ENCODE measurements around the gene STX8. TPM values are rescaled to one million over a fixed set of nuclear protein-coding genes. Genes with fewer than 3 reads are reported as not detected.

STX8 gene
- polyA plus RNA-seq, 1 of the 3 experiments (the other 2 are of a cell fraction) = 51.3 TPM

DNA sequence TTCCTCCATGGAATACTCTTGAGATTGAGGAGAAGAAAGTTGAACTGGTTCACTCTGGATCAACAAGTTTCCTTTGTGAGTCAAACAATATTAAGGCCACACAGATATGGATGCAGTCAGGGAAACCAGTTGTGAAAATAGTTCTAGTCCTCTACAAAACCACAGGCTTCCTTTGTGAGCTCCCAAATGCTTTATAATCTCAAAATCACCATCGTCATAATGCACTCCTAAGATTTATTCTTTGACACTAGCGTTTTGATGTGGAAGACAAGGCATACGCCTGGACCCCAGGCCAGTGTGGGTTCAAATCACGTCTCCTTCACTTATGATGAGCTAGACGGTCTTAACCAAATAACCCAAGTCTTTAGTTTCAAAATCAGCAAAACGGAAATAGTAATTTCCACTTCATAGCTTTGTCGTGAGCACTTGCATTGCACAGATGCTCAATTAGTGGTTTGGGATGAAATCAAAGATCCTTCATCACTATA lies 142.6 kb downstream of the STX8 start:
- Histone ChIP-seq H3F3A (replicated peaks; ENCODE audit: insufficient read depth) (no peaks in the 10 kb centered on the region), H3K36me3 (replicated peaks in 1 of 2; ENCODE audit: control insufficient read depth in 1 of 2, insufficient read depth in 2 of 2, low read length in 1 of 2) (no peaks in the 10 kb centered on the region), H3K4me3 (ENCODE audit: low read depth in 2 of 2, low read length in 1 of 2) (no peak overlapping the region), H2AFZ (ENCODE audit: low read depth) (no peak overlapping the region), H3K9me3 (no peaks in the 10 kb centered on the region), H3K27ac (ENCODE audit: low read depth in 2 of 2, low read length in 1 of 2) (no peak overlapping the region; a peak in 1 of 4 replicates), H4K20me1 (ENCODE audit: insufficient read depth) (no peaks in the 10 kb centered on the region), H3K9ac (no peak overlapping the region), H3K9me2 (no peaks in the 10 kb centered on the region), H3K4me1 (ENCODE audit: control insufficient read depth in 1 of 2, insufficient read depth in 2 of 2, low read depth in 1 of 2, low read length in 1 of 2) (peaks cover 0 to 13% of the 10 kb centered on the region in 2 experiments; a peak in 2 of 4 replicates), H3K79me2 (ENCODE audit: insufficient read depth) (no peaks in the 10 kb centered on the region), H3K4me2 (no peak overlapping the region), H3K27me3 (ENCODE audit: insufficient read depth) (no peaks in the 10 kb centered on the region)
- POLR2A ChIA-PET = no interaction called here
- no peak for TF ChIP-seq YY1 (IDR thresholded peaks at IDR 0.05; ENCODE audit: low read depth)
- no peak for TF ChIP-seq POLR2AphosphoS5 (IDR thresholded peaks at IDR 0.05; ENCODE audit: low read depth, low read length)
- no peak for TF ChIP-seq RXRA (IDR thresholded peaks at IDR 0.05; ENCODE audit: borderline replicate concordance, low read depth)
- no peak for DNase-seq
- CTCF ChIA-PET = interaction anchor here (1.0 to 1.2 kb wide), 3 partner anchors 19 to 27 kb away, joined by 3 to 4 read pairs (median 3); no protein-coding TSS in a partner anchor
- WGBS (ENCODE audit: low lambda C conversion rate) = 92% methylated on average over 7 of the region's 7 CpGs

DNA sequence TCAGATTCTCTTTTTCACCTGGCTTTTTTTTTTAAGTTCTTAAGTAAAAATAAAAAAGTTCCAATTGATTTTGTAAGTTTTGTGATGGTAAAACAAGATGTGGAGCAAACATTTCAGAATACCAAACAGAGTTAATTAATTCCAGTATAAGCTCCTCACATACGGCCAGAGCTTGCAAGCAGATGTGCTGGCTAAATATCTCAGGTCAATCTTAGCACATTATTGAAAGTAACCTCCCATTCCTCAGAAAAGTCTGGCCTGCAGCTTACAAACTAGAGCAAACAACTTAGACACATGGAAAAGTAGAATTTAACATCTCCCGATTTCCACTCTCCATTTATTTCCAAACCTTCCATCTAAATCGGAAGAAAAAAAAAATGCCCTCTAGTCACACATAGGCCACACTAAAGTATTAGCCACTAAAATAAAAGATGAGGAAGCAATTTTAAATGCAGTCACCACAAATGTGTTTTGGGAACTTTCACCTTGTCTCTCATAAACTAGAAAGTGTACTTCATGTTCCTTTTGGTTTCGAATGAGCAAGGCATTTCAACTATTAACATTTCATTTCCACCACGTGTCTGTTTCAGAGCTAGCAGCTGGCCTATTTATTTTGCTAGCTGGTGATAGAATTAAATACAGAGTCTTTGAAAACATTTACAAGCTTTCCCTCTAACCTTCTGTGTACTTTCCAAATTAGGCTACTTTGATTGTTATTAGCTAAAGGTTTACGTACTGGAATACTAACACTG lies 143.3 kb downstream of the STX8 start:
- no peaks in the 10 kb centered on the region for H3K27me3 ChIP-seq (ENCODE audit: insufficient read depth)
- no peak overlapping the region for H3K4me2 ChIP-seq
- peaks cover 0 to 17% of the 10 kb centered on the region in 2 experiments; a peak in 2 of 4 replicates for H3K4me1 ChIP-seq (ENCODE audit: control insufficient read depth in 1 of 2, insufficient read depth in 2 of 2, low read depth in 1 of 2, low read length in 1 of 2)
- no peaks in the 10 kb centered on the region for H3K36me3 ChIP-seq (replicated peaks in 1 of 2; ENCODE audit: control insufficient read depth in 1 of 2, insufficient read depth in 2 of 2, low read length in 1 of 2)
- DNase-seq = no peak
- ChIA-PET CTCF (interaction anchor here (1.0 to 1.2 kb wide), 3 partner anchors 18 to 26 kb away, joined by 3 to 4 read pairs (median 3); no protein-coding TSS in a partner anchor), POLR2A (no interaction called here)
- peak overlapping the region in 1 of 2 experiments; percentile 50; a peak in 1 of 4 replicates for H3K27ac ChIP-seq (ENCODE audit: low read depth in 2 of 2, low read length in 1 of 2)
- no peaks in the 10 kb centered on the region for H4K20me1 ChIP-seq (ENCODE audit: insufficient read depth)
- H3K79me2 ChIP-seq (ENCODE audit: insufficient read depth) = no peaks in the 10 kb centered on the region
- no peak overlapping the region for H3K9ac ChIP-seq
- H3K4me3 ChIP-seq (ENCODE audit: low read depth in 2 of 2, low read length in 1 of 2) = no peak overlapping the region
- no peaks in the 10 kb centered on the region for H3F3A ChIP-seq (replicated peaks; ENCODE audit: insufficient read depth)
- TF ChIP-seq EZH2phosphoT487 (IDR thresholded peaks at IDR 0.05; ENCODE audit: borderline replicate concordance, low read depth) = no peak
- TF ChIP-seq, protein P1, sequence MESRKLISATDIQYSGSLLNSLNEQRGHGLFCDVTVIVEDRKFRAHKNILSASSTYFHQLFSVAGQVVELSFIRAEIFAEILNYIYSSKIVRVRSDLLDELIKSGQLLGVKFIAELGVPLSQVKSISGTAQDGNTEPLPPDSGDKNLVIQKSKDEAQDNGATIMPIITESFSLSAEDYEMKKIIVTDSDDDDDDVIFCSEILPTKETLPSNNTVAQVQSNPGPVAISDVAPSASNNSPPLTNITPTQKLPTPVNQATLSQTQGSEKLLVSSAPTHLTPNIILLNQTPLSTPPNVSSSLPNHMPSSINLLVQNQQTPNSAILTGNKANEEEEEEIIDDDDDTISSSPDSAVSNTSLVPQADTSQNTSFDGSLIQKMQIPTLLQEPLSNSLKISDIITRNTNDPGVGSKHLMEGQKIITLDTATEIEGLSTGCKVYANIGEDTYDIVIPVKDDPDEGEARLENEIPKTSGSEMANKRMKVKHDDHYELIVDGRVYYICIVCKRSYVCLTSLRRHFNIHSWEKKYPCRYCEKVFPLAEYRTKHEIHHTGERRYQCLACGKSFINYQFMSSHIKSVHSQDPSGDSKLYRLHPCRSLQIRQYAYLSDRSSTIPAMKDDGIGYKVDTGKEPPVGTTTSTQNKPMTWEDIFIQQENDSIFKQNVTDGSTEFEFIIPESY (IDR thresholded peaks at IDR 0.05; ENCODE audit: borderline replicate concordance, low read depth) = no peak
- no peak for TF ChIP-seq FOSL2 (IDR thresholded peaks at IDR 0.05; ENCODE audit: borderline replicate concordance, low read depth)
- TF ChIP-seq GABPA (IDR thresholded peaks at IDR 0.05; ENCODE audit: low read depth) = no peak
- TF ChIP-seq NFIC (IDR thresholded peaks at IDR 0.05; ENCODE audit: borderline replicate concordance) = no peak
- TF ChIP-seq EP300 (IDR thresholded peaks at IDR 0.05; ENCODE audit: borderline replicate concordance in 1 of 2, low read depth in 1 of 2, low read length in 1 of 2) = no peak
- TF ChIP-seq RXRA (IDR thresholded peaks at IDR 0.05; ENCODE audit: borderline replicate concordance, low read depth) = no peak
- TF ChIP-seq, protein P2, sequence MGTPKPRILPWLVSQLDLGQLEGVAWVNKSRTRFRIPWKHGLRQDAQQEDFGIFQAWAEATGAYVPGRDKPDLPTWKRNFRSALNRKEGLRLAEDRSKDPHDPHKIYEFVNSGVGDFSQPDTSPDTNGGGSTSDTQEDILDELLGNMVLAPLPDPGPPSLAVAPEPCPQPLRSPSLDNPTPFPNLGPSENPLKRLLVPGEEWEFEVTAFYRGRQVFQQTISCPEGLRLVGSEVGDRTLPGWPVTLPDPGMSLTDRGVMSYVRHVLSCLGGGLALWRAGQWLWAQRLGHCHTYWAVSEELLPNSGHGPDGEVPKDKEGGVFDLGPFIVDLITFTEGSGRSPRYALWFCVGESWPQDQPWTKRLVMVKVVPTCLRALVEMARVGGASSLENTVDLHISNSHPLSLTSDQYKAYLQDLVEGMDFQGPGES (IDR thresholded peaks at IDR 0.05; ENCODE audit: low read depth, low read length) = no peak
- no peak for TF ChIP-seq FOXJ3 (CRISPR knock-in tag; IDR thresholded peaks at IDR 0.05)
- TF ChIP-seq, protein P3, sequence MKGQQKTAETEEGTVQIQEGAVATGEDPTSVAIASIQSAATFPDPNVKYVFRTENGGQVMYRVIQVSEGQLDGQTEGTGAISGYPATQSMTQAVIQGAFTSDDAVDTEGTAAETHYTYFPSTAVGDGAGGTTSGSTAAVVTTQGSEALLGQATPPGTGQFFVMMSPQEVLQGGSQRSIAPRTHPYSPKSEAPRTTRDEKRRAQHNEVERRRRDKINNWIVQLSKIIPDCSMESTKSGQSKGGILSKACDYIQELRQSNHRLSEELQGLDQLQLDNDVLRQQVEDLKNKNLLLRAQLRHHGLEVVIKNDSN (IDR thresholded peaks at IDR 0.05; ENCODE audit: borderline replicate concordance, low read depth) = no peak
- no peak for TF ChIP-seq GATA2 (CRISPR knock-in tag; IDR thresholded peaks at IDR 0.05)
- no peak for TF ChIP-seq SIN3A (IDR thresholded peaks at IDR 0.05; ENCODE audit: borderline replicate concordance, low read depth, low read length)
- TF ChIP-seq MXI1 (IDR thresholded peaks at IDR 0.05; ENCODE audit: low read depth, low read length) = no peak
- TF ChIP-seq, protein P4, sequence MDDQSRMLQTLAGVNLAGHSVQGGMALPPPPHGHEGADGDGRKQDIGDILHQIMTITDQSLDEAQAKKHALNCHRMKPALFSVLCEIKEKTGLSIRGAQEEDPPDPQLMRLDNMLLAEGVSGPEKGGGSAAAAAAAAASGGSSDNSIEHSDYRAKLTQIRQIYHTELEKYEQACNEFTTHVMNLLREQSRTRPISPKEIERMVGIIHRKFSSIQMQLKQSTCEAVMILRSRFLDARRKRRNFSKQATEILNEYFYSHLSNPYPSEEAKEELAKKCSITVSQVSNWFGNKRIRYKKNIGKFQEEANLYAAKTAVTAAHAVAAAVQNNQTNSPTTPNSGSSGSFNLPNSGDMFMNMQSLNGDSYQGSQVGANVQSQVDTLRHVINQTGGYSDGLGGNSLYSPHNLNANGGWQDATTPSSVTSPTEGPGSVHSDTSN (IDR thresholded peaks at IDR 0.05) = no peak
- no peak for TF ChIP-seq NRF1 (IDR thresholded peaks at IDR 0.05; ENCODE audit: low read depth, low read length)
- TF ChIP-seq TEAD4 (IDR thresholded peaks at IDR 0.05; ENCODE audit: borderline replicate concordance, insufficient read depth) = no peak
- no peak for TF ChIP-seq CHD2 (IDR thresholded peaks at IDR 0.05; ENCODE audit: low read length, partially characterized antibody)
- TF ChIP-seq, protein P5, sequence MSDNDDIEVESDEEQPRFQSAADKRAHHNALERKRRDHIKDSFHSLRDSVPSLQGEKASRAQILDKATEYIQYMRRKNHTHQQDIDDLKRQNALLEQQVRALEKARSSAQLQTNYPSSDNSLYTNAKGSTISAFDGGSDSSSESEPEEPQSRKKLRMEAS (IDR thresholded peaks at IDR 0.05; ENCODE audit: low read depth) = no peak
- no peak for TF ChIP-seq TAF1 (IDR thresholded peaks at IDR 0.05; ENCODE audit: borderline replicate concordance, low read depth, low read length)
- no peak overlapping the region for H2AFZ ChIP-seq (ENCODE audit: low read depth)
- no peaks in the 10 kb centered on the region for H3K9me3 ChIP-seq
- no peaks in the 10 kb centered on the region for H3K9me2 ChIP-seq
- 85% methylated on average over 6 of the region's 6 CpGs for WGBS (ENCODE audit: low lambda C conversion rate)

Measured in SK-N-SH (cell line).